Fibroblast of skin of right biceps (primary cell): ENCODE results near the gene CYS1.
"Not testable (repeated sequence)": the region's sequence is repeated elsewhere in the genome, so short reads cannot be mapped to it uniquely, and the experiment has no call there.

ENCODE experiments used
- DNase-seq: peaks from one replicate; pipeline ENCODE4 v3.0.0-alpha.2; 2013

CYS1 gene

GRCh38 chr2:10079870-10080535 is at the start of gene CYS1:
Gene CYS1, minus strand, starts transcription at chr2:10080411. Its CDS starts 188 bp downstream, at chr2:10080223.
- DNase-seq, result no peak

GRCh38 chr2:10129490-10129889 is 49.3 kb upstream of the CYS1 start:
- no peak for DNase-seq

GRCh38 chr2:10128420-10128819 is 48.2 kb upstream of the CYS1 start:
- DNase-seq, result no peak

- no peak for DNase-seq
These were observed 46.4 kb upstream of the CYS1 start for GRCh38 chr2:10126632-10127026.

GRCh38 chr2:10125842-10126631 is 45.8 kb upstream of the CYS1 start:
- DNase-seq, result no peak

GRCh38 chr2:10124538-10125045 is 44.4 kb upstream of the CYS1 start:
- peak; percentile 73 for DNase-seq

GRCh38 chr2:10123281-10123680 is 43.1 kb upstream of the CYS1 start:
- DNase-seq, result no peak

- peak; percentile 96 for DNase-seq
These were observed 42.5 kb upstream of the CYS1 start, which contains the start of gene RRM2 for GRCh38 chr2:10122500-10123280. Gene RRM2, plus strand, starts transcription at chr2:10122739. Its CDS starts 60 bp downstream, at chr2:10122799.

GRCh38 chr2:10120877-10121574 is 40.8 kb upstream of the CYS1 start:
- peak; percentile 52 for DNase-seq

- DNase-seq, result peak; percentile 94
These were observed 40.1 kb upstream of the CYS1 start for GRCh38 chr2:10120158-10120876.

- DNase-seq, result no peak
These were observed 39.5 kb upstream of the CYS1 start for GRCh38 chr2:10119601-10120157.

GRCh38 chr2:10119027-10119325 is 38.8 kb upstream of the CYS1 start:
- no peak for DNase-seq

- no peak for DNase-seq
These were observed 29.1 kb upstream of the CYS1 start for GRCh38 chr2:10109311-10109710.

- DNase-seq, result not testable (repeated sequence)
These were observed 24.7 kb upstream of the CYS1 start for GRCh38 chr2:10104906-10105305.

GRCh38 chr2:10103179-10103578 is 23.0 kb upstream of the CYS1 start:
- no peak for DNase-seq

- DNase-seq, result no peak
These were observed 21.3 kb upstream of the CYS1 start for GRCh38 chr2:10101491-10101890.

GRCh38 chr2:10097352-10098148 is 17.3 kb upstream of the CYS1 start:
- peak; percentile 49 for DNase-seq

- DNase-seq, result no peak
These were observed 16.4 kb upstream of the CYS1 start for GRCh38 chr2:10096641-10097040.

GRCh38 chr2:10095175-10095574 is 15.0 kb upstream of the CYS1 start:
- no peak for DNase-seq

GRCh38 chr2:10094271-10094814 is 14.1 kb upstream of the CYS1 start:
- DNase-seq, result no peak

GRCh38 chr2:10091889-10092244 is 11.7 kb upstream of the CYS1 start:
- DNase-seq, result not testable (repeated sequence)
